HG02938 (cell line): Measurements from ENCODE around the gene SLC5A9.
"Not testable (repeated sequence)": the region's sequence is repeated elsewhere in the genome, so short reads cannot be mapped to it uniquely, and the experiment has no call there.

Experiments
- ATAC-seq: cut with Tn5 transposase; IDR thresholded peaks from one replicate; pipeline ENCODE4 v1.9.1; 2021; ENCODE audit warnings: mild to moderate bottlenecking, moderate library complexity; ENCODE audit not compliant: unreplicated experiment

Gene SLC5A9

GRCh38 chr1:48213462-48213861 is 9.1 kb upstream of the SLC5A9 start:
- not testable (repeated sequence) for ATAC-seq

DNA sequence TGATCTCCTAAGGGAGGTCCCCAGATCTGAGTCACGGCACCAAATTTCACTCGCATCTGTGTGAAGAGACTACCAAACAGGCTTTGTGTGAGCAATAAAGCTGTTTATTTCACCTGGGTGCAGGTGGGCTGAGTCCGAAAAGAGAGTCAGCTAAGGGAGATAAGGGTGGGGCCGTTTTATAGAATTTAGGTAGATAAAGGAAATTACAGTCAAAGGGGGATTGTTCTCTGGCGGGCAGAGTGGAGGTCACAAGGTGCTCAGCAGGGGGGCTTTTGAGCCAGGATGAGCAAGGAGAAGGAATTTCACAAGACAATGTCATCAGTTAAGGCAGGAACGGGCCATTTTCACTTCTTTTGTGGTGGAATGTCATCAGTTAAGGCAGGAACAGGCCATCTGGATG is 8.2 kb upstream of the SLC5A9 start:
- not testable (repeated sequence) for ATAC-seq

DNA sequence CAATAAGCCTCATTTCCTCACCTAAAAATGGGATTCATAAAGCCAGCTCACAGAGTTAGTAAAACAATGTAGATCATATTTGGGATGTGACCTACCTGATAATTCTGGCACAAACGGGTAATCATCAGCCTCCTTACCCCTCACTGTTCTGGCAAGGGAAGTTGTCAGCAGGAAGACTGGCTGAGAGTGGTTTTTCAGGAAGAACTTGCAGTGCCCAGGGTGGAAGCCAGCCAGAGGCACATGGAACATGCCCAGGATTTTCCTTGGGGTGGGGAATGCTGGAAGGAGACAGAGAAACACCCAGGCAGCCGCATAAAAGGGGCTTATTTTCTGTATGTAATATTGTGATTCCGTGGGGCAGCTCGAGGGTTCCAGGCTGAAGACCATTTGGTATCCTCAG is 7.7 kb upstream of the SLC5A9 start:
- no peak for ATAC-seq

GRCh38 chr1:48215222-48215621 is 7.3 kb upstream of the SLC5A9 start:
- no peak for ATAC-seq

- no peak for ATAC-seq
Observed at GRCh38 chr1:48215889-48216288, 6.6 kb upstream of the SLC5A9 start.

DNA sequence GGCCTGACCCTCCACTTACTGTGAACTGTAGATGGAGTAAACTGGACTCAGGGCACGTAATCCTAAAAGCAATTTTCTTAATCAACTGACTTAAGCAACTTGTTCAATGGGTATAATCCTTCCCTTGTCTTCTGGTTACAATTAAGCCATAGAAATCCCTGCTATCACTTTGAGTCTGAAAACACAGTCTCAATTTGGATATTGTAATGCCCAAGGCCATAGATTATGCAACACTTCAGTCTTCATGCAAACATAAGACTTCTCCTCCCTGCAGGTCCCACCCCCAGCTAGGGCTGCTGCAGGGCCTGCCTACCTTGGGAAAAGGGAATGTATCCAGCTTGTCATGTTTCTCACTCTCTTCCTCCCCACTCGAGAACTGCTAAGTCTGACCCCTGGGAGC is 6.2 kb upstream of the SLC5A9 start:
- ATAC-seq, result no peak

GRCh38 chr1:48216941-48217340 is 5.6 kb upstream of the SLC5A9 start:
- ATAC-seq, result no peak

GRCh38 chr1:48217856-48218255 is 4.7 kb upstream of the SLC5A9 start:
- ATAC-seq, result no peak

DNA sequence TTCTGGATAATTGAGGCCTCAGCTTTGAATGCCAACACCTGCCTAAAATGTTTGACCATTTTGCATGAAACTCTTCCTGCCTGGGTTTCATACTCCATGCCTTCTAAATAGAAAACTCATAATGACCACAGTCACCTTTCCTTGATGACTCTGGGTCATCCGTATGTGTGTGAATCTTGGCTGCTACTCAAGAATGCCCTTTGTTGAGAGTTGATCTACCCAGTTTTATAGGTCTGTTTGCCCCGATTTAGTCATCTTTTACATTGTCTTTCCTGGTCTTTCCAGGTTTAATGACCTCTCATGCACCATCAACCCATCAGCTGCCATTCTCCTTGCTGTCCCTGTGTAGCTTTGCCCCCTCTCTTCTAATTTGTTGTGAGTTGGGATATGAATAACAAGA is 2.7 kb upstream of the SLC5A9 start:
- ATAC-seq, result no peak

GRCh38 chr1:48221122-48221521 is 1.4 kb upstream of the SLC5A9 start:
- no peak for ATAC-seq

DNA sequence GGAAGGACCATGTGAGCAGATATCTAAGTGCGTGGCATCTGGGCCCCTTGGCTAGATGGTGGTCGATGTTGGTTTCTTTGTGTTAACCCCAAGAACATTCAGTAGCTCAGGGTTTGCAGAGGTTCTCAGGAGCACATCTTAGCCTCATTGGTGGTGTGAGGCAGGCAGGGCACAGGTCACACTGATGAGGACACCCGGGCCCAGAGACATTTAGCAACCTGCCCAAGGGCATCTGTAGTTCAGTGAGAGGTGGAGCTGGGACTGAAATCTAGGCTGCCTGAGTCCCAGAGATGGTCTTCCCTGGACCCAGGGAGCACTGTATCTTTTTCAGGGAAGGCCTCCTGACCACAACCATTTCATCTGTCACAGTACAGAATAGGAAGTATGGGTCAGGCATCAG is 859 bp upstream of the SLC5A9 start:
- ATAC-seq, result no peak

GRCh38 chr1:48223366-48224240 is 1.1 kb downstream of the SLC5A9 start:
- no peak for ATAC-seq

GRCh38 chr1:48224791-48225190 is 2.3 kb downstream of the SLC5A9 start:
- no peak for ATAC-seq

GRCh38 chr1:48225579-48225978 is 3.1 kb downstream of the SLC5A9 start:
- ATAC-seq, result no peak

- no peak for ATAC-seq
Observed at GRCh38 chr1:48227165-48228013, 4.9 kb downstream of the SLC5A9 start.

- no peak for ATAC-seq
Observed at GRCh38 chr1:48228156-48228555, 5.6 kb downstream of the SLC5A9 start.

DNA sequence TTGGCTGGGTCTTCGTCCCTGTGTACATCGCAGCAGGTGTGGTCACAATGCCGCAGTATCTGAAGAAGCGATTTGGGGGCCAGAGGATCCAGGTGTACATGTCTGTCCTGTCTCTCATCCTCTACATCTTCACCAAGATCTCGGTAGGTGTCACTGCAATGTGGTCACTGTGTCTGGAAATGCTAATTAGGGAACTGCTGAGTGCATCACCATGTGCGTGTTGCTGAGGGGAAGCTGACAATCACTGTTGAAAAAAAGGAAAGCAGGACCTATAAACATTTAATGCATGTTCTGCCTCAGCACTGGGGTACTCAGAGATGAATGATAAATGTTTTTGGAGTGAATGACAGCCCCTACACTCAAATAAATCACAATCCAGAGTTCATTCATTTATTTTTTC is 6.8 kb downstream of the SLC5A9 start:
- ATAC-seq, result no peak

- ATAC-seq, result no peak
Observed at GRCh38 chr1:48230236-48230635, 7.7 kb downstream of the SLC5A9 start.

DNA sequence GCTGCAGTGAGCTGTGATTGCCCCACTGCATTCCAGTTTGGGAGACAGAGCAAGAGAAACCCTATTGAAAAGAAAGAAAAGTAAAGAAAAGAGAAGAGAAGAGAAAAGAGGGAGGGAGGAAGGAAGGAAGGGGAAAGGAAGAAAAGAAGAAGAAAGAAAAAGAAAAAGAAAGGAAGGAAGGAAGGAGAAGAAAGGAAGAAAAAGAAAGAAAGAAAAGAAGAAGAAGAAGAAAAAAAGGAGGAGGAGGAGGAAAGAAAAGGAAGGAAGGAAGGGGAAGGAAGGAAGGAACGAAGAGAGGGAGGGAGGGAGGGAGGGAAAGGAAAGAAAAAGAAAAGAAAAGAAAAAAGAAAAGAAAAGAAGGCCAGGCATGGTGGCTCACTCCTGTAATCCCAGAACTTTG is 10.2 kb downstream of the SLC5A9 start:
- no peak for ATAC-seq

DNA sequence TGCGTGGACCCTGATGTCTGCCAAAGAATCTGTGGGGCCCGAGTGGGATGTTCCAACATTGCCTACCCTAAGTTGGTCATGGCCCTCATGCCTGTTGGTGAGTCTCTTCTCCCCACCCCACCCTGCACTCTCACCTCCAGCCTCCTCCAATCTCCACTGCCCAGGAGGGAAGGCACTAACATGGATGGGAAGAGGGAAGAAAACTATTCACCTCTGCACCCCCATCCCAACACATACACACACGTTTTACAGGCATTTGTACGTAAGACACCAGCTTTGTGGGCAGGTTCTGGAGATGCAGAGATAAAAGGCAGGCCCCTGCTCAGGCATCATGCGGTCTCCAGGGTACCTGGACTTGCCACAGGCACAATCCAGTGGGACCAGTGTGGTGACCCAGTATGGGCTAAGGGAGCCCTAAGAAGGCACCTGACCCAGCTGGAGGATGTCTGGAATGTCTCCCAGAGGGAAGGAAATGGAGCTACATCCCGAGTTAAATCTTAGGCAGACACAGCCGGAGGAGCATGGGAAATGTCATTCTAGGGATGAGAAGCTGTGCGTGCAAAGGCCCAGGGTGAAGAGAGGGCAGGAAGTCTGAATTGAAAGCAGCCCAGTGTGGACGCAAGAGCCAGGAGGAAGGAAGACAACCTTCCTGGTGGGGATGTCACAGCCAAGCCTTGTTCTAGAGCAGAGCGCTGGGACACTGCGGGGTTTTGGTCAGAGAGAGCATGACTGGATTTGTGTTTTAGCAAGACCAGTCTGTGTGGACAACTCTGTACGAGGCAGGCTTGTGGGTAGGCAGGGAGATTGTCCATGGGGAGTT is 11.4 kb downstream of the SLC5A9 start:
- ATAC-seq, result no peak

DNA sequence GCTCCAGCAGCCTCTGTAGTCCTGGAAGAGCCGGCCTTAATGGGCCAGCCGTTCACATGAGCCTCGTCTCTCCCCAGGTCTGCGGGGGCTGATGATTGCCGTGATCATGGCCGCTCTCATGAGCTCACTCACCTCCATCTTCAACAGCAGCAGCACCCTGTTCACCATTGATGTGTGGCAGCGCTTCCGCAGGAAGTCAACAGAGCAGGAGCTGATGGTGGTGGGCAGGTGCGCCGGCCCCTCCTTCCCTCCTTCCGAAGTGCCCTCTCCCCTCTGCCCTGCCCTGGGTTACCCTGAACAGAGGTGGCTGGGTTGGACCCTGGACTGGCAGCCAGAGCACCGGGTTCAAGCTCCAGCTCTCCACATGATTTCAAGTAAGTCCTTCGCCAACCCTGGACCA is 13.1 kb downstream of the SLC5A9 start:
- no peak for ATAC-seq
